Type B pancreatic cell (in vitro differentiated cells): ENCODE data around the gene KAT8. TPM values are rescaled to one million over a fixed set of nuclear protein-coding genes. Genes with fewer than 3 reads are reported as not detected.

Source experiments
- DNase-seq: peaks from one replicate; pipeline ENCODE4 v3.0.0; 2021; ENCODE audit warnings: mixed read lengths; ENCODE audit not compliant: unreplicated experiment; ENCODE audit errors: extremely low spot score
- H3K27ac Mint-ChIP-seq: 2 replicates; pipeline ENCODE4 v1.8.0; 2021; ENCODE audit warnings: mild to moderate bottlenecking, mixed read lengths
- H3K27me3 Mint-ChIP-seq: 2 replicates; pipeline ENCODE4 v1.8.0; 2021; ENCODE audit warnings: mixed read lengths
- H3K36me3 Mint-ChIP-seq: 2 replicates; pipeline ENCODE4 v1.8.0; 2021; ENCODE audit warnings: mixed read lengths
- H3K4me1 Mint-ChIP-seq: one replicate; pipeline ENCODE4 v1.8.0; 2021; ENCODE audit warnings: mixed read lengths; ENCODE audit not compliant: unreplicated experiment
- H3K4me3 Mint-ChIP-seq: 2 replicates; pipeline ENCODE4 v1.8.0; 2021; ENCODE audit warnings: mild to moderate bottlenecking, mixed read lengths
- H3K9me3 Mint-ChIP-seq: 2 replicates; pipeline ENCODE4 v1.8.0; 2021; ENCODE audit warnings: mixed read lengths
- total RNA-seq: library from RNA; stranded (reverse); gene quantifications from 2 replicates; pipeline ENCODE4 v1.2.1, GENCODE V29; 2021; ENCODE audit warnings: low replicate concordance
- TF ChIP-seq, protein P1 (sequence below): fragments of 200-600 bp; sonication (generic); conservative IDR thresholded peaks from 2 replicates; pipeline ENCODE4 v1.5.0; 2021; ENCODE audit warnings: antibody characterized with exemption, mild to moderate bottlenecking

KAT8 gene
- total RNA-seq, 1 donor from 2014 or later, result 70.3 TPM

DNA sequence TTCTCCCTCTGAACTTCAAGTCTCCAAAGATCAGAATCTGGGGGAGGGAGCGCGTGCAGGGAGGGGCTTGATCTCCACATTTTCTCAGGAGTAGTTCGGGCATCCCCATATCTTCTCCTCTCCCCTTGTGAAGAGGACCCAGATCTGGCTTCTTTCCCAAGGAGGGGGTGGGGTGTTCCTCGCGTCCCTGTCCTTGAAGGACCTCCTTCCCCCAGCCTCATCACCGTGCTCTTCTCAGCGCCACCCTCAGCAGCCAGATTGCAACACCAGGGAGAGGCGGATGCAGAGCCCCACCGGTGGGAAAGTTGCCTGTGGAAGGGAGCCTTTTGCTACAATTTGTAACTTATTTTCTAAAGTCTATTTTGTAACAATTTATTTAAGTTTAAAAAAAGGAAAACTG lies 34.4 kb upstream of the KAT8 start:
- peaks cover 5% of the 10 kb centered on the region for H3K4me1 Mint-ChIP-seq
- no peaks in the 10 kb centered on the region for H3K9me3 Mint-ChIP-seq
- DNase-seq, result no peak
- TF ChIP-seq, protein P1, sequence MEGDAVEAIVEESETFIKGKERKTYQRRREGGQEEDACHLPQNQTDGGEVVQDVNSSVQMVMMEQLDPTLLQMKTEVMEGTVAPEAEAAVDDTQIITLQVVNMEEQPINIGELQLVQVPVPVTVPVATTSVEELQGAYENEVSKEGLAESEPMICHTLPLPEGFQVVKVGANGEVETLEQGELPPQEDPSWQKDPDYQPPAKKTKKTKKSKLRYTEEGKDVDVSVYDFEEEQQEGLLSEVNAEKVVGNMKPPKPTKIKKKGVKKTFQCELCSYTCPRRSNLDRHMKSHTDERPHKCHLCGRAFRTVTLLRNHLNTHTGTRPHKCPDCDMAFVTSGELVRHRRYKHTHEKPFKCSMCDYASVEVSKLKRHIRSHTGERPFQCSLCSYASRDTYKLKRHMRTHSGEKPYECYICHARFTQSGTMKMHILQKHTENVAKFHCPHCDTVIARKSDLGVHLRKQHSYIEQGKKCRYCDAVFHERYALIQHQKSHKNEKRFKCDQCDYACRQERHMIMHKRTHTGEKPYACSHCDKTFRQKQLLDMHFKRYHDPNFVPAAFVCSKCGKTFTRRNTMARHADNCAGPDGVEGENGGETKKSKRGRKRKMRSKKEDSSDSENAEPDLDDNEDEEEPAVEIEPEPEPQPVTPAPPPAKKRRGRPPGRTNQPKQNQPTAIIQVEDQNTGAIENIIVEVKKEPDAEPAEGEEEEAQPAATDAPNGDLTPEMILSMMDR, result no peak
- H3K27me3 Mint-ChIP-seq, result no peaks in the 10 kb centered on the region
- peaks cover under 1% of the 10 kb centered on the region for H3K36me3 Mint-ChIP-seq
- no peak overlapping the region for H3K27ac Mint-ChIP-seq
- H3K4me3 Mint-ChIP-seq, result no peak overlapping the region

DNA sequence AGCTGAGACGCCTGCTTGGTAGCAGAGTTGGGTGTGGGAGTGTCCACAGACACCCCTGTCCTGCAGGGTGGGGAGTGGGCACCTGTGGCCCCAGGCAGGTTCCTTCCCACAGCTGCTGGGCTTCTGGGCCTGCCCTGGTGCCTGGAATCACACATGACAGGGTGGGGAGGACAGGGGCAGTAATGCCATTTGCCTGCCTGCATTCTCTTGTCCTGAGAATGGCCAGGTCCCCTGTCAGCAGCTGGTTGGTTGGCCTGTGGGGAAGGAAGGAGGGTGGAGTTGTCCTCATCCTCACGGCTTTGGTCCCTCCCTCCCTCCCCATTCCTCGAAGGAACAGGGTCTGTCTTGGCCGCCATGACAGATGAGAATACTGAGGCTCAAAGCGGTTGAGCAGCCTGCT lies 33.9 kb upstream of the KAT8 start:
- no peaks in the 10 kb centered on the region for H3K9me3 Mint-ChIP-seq
- TF ChIP-seq, protein P1, result no peak
- no peak overlapping the region for H3K4me3 Mint-ChIP-seq

DNA sequence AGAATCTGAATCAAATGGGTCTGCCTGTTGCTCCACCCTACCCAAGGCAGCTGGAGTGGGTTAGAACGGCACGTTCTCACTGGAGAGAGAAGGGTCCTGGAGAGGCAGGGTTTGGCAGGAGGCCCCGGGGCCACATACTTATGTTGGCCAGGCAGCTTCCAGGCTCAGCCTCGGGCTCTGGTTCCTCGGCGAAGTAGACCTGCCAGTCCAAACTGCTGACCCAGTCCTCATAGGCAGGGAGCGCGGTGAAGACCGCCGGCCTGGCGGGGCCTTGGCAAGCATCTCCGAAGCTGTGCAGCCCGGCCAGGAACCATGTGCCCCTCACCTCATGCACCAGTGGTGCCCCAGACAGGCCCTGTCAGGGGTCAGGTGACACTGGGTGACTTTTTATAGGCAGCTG lies 33.5 kb upstream of the KAT8 start:
- TF ChIP-seq, protein P1, result no peak
- H3K27ac Mint-ChIP-seq, result no peak overlapping the region
- H3K27me3 Mint-ChIP-seq, result no peaks in the 10 kb centered on the region
- DNase-seq, result no peak
- H3K4me1 Mint-ChIP-seq, result peaks cover 5% of the 10 kb centered on the region
- H3K36me3 Mint-ChIP-seq, result no peaks in the 10 kb centered on the region
- no peak overlapping the region for H3K4me3 Mint-ChIP-seq
- no peaks in the 10 kb centered on the region for H3K9me3 Mint-ChIP-seq

More for the DNA sequence above, 33.9 kb upstream of the KAT8 start:
- no peaks in the 10 kb centered on the region for H3K36me3 Mint-ChIP-seq
- no peaks in the 10 kb centered on the region for H3K27me3 Mint-ChIP-seq
- H3K4me1 Mint-ChIP-seq, result peaks cover 5% of the 10 kb centered on the region
- no peak for DNase-seq
- no peak overlapping the region for H3K27ac Mint-ChIP-seq

DNA sequence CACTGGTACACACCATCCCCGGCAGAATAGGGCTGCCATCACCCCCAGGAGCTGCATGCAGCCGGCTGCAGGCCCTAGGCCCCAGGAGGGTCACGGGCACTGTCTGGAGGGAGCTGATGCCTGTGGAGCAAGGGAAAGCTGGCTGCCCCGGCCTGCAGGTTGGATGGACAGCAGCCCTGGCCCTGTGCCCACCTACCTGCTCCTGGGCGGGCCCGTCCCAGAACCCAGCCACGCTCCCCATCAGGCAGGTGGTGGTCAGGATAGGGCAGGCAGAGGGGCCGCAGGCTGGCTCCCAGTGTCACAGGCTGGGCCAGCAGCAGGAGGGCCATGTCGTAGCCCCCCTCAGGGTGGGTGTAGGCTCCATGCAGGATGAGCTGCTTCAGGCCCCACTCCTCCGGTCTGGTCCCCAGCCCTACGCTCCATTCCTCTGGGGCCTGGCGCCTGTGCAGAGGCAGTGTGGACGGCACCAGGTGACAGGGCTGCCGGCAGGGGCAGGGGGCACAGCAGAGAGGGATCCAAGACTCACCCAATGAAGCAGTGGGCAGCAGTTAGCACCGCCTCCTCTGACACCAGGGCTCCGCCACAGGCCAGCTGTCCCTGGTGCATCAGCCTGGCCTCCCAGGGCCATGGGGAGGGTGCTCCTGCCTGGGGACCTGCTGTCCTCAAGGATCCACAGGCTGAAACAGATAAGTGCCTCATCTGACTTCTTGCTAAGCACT lies 32.7 kb upstream of the KAT8 start:
- TF ChIP-seq, protein P1, result no peak
- H3K27me3 Mint-ChIP-seq, result no peaks in the 10 kb centered on the region
- no peak overlapping the region for H3K27ac Mint-ChIP-seq
- no peaks in the 10 kb centered on the region for H3K9me3 Mint-ChIP-seq
- H3K36me3 Mint-ChIP-seq, result no peaks in the 10 kb centered on the region
- H3K4me3 Mint-ChIP-seq, result no peak overlapping the region
- peaks cover 5% of the 10 kb centered on the region for H3K4me1 Mint-ChIP-seq
- no peak for DNase-seq

DNA sequence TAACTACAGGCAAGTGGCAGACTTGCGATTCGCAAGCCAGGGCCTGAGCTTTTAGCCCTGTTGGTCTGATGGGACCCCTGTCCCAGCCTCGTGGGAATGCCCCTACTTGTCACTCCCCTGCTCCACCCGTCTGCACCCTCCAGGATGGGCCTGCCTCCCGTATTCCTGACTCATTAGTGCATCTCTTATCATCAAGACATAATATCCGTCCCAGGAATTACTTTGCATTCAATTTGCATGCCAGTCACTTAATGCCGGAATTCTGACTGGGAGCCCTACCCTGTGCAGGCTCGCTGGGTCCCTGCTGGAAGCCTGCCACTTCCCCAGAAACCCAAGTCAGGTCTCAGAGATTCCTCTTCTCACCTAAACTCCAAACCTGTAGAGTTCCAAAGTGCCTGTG lies 32.1 kb upstream of the KAT8 start:
- H3K4me1 Mint-ChIP-seq, result peaks cover 5% of the 10 kb centered on the region
- H3K4me3 Mint-ChIP-seq, result no peak overlapping the region
- no peaks in the 10 kb centered on the region for H3K36me3 Mint-ChIP-seq
- TF ChIP-seq, protein P1, result no peak
- DNase-seq, result no peak
- no peaks in the 10 kb centered on the region for H3K9me3 Mint-ChIP-seq
- no peak overlapping the region for H3K27ac Mint-ChIP-seq
- no peaks in the 10 kb centered on the region for H3K27me3 Mint-ChIP-seq
